ENCODE results near the gene PPIL1.
"Not testable (repeated sequence)": the region's sequence is repeated elsewhere in the genome, so short reads cannot be mapped to it uniquely, and the experiment has no call there.

Gene PPIL1

DNA sequence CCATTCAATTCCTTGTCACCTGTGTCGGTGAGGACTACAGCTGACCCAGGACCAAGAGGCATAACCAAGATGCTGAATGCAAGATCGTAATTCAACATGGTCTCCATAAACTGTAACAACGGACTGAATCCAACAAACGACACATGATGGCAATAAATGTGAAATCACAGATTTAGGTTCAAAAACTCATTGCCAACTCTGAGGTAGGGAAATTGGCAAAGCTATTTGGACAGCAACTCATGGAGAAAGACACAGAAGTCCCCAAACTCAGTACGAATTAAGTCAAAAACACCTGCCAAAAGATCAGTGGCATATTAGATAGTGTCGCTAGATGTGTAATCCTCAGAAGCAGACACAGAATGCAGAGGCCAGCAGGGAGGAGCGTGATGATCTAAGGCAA, 60.4 kb downstream of the PPIL1 start:
- no peak for FAIRE-seq

DNA sequence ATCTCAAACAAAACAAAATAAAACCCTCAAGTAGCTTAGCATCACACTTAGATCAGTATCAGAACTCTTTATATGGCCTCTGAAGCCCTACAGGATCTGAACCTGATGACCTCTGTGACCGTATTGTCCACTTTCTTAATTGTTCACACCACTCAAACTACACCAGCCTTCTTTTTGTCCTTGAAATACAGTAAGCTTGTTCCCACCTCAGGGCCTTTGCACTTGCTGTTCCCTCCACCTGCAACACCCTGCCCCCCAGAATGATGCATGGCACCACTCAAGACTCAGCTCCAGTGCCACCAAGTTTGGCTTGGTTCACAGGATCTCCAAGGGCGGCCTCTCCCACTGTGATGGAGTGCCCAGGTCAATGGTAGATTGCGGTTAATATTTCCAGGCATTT, 61.1 kb downstream of the PPIL1 start:
- FAIRE-seq, result no peak

DNA sequence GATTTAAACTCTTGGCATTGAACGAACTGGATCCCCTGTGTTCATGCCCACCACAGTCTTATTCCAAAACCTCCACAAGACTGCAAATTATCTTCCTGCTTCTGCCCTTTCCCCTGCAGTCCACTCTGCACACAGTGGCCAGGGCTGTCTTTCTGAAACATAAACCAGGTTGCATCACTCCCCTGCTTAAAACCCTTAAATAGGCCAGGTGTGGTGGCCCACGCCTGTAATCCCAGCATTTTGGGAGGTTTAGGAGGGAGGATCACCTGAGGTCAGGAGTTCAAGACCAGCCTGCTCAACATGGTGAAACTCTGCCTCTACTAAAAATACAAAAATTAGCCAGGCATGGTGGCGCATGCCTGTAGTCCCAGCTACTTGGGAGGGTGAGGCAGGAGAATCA, 61.6 kb downstream of the PPIL1 start:
- FAIRE-seq, result not testable (repeated sequence)

DNA sequence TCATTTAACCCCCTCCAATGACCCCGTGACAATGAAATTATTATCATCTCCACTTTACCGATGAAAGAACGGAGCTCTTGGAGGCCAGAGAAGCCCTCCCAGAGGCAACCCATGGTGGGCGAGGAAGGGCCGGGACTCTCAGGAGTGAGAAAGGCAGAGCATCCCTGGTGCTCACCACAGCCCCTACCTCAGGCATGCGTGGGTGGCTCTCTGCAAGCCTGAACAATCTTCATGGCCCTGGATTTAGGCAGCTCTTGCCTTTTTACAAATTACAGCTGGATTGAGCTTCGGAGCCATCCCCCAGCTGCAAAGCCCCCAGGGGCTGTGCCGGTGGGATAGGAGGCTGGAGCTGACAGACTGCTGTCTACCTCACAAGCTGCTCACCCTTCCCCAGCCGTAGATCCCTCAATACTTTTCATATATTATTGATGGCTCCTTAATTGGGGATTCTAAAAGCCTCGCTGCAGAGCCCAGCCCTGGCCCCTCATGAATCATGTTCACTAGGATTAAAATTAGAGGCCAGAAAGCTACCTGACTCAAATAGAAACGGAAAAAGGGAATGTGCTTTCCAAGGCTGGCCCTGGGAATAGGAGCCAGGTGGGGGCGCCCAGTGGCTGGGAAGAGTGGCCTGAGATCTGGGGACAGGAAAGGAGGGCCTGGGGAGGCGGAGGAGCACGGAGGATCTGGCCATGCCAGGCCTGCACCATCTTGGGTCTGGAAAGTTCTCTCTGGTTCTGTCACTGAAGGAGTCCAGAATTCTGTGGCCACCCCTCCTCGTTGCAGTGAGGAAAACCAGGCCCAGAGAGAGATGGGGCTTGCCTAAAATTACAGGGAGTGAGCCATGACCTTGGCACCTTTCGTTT, 64.4 kb downstream of the PPIL1 start:
- FAIRE-seq, result no peak

DNA sequence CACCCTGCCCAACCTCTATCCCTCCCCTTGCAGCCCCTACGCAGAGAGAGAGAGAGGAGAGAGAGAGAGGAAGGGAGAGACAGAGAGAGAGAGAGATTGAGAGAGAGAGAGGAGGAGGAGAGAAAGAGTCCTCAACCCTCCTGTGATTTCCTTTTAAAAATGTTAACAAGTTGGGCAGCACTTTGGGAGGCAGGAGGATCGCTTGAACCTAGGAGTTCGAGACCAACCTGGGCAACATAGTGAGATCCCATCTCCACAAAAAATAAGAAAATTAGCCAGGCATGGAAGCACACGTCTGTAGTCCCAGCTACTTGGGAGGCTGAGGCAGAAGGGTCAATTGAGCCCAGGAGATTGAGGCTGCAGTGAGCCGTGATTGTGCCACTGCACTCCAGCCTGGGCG, 65.4 kb downstream of the PPIL1 start:
- no peak for FAIRE-seq

DNA sequence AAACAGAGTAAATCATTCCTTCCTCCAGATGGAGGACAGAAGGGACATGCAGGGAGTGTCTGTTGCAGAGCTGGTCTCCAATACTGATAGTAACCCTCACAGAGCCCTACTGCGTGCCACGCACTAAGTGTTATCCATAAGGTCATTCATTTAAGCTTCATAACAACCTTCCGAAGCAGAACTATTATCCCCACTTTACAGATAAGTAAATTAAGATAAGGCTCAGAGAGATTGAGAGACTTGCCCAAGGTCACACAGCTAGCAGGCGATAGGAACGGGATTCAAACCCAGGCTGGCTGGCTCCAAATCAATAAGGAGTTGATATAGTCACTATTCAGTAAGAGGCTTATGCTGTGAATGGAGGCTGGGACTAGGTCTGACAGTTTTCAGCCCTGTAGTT, 66.0 kb downstream of the PPIL1 start:
- no peak for FAIRE-seq

DNA sequence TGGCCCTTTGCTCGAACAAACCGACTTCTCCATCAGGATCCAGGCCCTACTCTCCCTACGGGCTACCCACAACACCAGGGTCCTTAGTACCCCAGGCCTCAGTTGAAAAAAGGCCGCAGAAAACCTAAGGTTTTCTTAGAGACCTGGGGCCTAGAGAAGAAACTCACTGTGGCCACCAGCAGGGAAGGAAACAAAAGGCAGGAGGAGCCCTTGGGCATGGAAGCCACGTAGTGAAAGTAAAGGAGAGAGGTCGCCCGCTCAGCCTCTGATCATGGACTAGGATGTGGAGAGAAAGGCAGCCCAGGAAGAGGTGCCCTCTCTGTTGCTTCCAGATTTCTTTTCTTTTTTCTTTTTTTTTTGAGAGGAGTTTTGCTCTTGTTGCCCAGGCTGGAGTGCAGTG, 66.9 kb downstream of the PPIL1 start:
- no peak for FAIRE-seq

DNA sequence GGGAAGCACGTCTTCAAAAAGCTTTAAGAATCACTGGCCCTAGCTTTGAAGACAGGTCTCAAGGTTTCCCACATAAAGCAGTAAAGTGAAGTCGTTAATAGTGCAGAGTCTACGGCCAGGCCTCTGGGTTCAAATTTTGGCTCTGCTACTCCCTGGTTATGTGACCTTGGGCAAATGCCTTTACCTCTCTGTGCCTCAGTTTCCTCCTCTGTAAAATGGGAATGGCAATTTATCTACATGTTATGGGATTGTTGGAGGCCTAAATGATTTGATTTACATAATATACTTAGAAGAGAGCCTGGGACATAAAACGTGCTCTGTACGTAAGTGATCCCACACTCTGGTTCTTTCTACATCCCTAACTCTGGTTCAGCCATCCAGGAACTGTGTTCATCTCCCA, 67.5 kb downstream of the PPIL1 start:
- no peak for FAIRE-seq

DNA sequence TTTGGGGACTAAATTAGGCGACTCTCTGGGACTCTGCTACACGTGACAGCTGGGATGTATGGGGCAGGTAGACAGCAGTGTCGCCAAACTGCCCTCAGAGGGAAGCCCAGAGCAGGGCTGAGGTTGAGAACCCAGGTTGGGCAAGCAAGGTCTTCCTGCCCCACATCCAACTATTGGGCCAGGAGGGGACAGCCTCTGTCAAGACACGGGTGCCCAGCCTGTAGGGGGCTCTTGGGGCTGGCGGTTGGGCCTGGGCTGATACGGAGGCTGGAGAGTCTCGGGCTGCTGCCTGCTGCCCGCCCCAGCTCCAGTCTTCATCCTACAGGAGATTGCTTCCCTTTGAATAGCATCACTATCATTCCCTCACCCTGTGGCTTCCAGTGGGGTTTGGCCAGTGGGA, 68.7 kb downstream of the PPIL1 start:
- FAIRE-seq, result no peak

DNA sequence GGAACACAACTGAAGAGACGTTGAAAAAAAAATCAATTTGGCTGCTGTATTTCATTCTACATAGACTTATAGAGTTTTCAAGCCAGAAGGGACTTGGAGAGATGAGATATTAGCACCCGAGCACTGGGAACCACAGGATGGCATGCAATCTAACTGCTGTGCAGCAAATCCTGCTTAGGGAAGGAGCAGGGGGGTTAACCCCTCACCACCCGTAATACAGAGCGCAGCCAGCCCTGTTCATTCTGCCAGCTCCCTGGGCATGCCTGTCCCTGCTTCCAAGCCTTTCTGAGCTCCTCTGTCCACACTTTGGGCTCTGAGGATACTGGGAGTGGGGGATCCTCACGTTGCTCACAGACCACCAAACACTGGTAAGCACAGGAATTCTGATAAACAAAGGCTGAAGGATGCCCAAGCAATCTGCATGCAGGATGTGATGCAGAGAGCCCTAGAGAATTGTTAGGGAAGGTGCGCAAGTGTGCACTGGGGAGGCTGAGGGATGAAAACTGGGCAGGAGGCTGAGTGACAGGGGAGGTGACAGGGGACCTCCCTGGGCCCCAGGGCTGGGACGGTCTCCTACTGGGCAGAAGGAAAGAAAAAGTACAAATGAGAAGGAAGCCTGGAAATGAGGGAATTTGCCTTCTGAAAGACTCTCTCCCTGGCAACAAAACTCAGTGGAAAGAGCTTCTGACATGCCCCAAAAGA, 69.4 kb downstream of the PPIL1 start:
- FAIRE-seq, result no peak

Data from colon (tissue), 2 donors.